Kidney capillary endothelial cell (primary cell): ENCODE measurements around the gene SLC9C1.
A peak's percentile ranks its signal among the peaks of the same experiment; 100 is the strongest.

ENCODE experiments used
- DNase-seq: peaks from one replicate; pipeline ENCODE4 v3.0.0-alpha.2; 2018; ENCODE audit warnings: low spot score

SLC9C1 gene

GRCh38 chr3:112306825-112307224 is 12.8 kb upstream of the SLC9C1 start:
- DNase-seq, result no peak

GRCh38 chr3:112304611-112305010 is 10.6 kb upstream of the SLC9C1 start:
- DNase-seq, result no peak

- no peak for DNase-seq
These were observed 9.8 kb upstream of the SLC9C1 start for GRCh38 chr3:112303764-112304325.

- DNase-seq, result no peak
These were observed 9.1 kb upstream of the SLC9C1 start for GRCh38 chr3:112302881-112303763.

- DNase-seq, result no peak
These were observed 8.3 kb upstream of the SLC9C1 start for GRCh38 chr3:112302150-112302830.

GRCh38 chr3:112298781-112299180 is 4.8 kb upstream of the SLC9C1 start:
- no peak for DNase-seq

- no peak for DNase-seq
These were observed 3.7 kb upstream of the SLC9C1 start for GRCh38 chr3:112297714-112298113.

- no peak for DNase-seq
These were observed 5.0 kb downstream of the SLC9C1 start for GRCh38 chr3:112289011-112289410.

GRCh38 chr3:112280266-112280665 is 13.8 kb downstream of the SLC9C1 start:
- DNase-seq, result no peak

GRCh38 chr3:112273536-112273935 is 20.5 kb downstream of the SLC9C1 start:
- DNase-seq, result no peak

- DNase-seq, result no peak
These were observed 32.3 kb downstream of the SLC9C1 start for GRCh38 chr3:112261742-112262141.

GRCh38 chr3:112260563-112260962 is 33.5 kb downstream of the SLC9C1 start:
- no peak for DNase-seq

- no peak for DNase-seq
These were observed 40.6 kb downstream of the SLC9C1 start for GRCh38 chr3:112253301-112253971.

GRCh38 chr3:112247900-112248299 is 46.1 kb downstream of the SLC9C1 start:
- no peak for DNase-seq

GRCh38 chr3:112247350-112247749 is 46.7 kb downstream of the SLC9C1 start:
- DNase-seq, result no peak

GRCh38 chr3:112233083-112233482 is 60.9 kb downstream of the SLC9C1 start:
- no peak for DNase-seq

GRCh38 chr3:112231727-112232126 is 62.3 kb downstream of the SLC9C1 start:
- no peak for DNase-seq

GRCh38 chr3:112230033-112230432 is 64.0 kb downstream of the SLC9C1 start:
- no peak for DNase-seq

GRCh38 chr3:112228786-112229185 is 65.2 kb downstream of the SLC9C1 start:
- DNase-seq, result no peak

- DNase-seq, result no peak
These were observed 93.7 kb downstream of the SLC9C1 start for GRCh38 chr3:112200317-112200666.

- peak; percentile 19 for DNase-seq
These were observed 94.2 kb downstream of the SLC9C1 start for GRCh38 chr3:112199622-112200316.

GRCh38 chr3:112197131-112197530 is 96.9 kb downstream of the SLC9C1 start:
- DNase-seq, result no peak
